Lung (tissue), 12 donors: Measurements from ENCODE around the gene MDGA2. TPM values are rescaled to one million over a fixed set of nuclear protein-coding genes. Genes with fewer than 3 reads are reported as not detected.

ENCODE experiments used
- ATAC-seq: fragments of 200-7000 bp; cut with Tn5 transposase; one replicate; pipeline ENCODE4 v1.9.1; 2020; ENCODE audit warnings: moderate number of reproducible peaks; ENCODE audit not compliant: insufficient read depth, low FRiP score
- DNase-seq, 3 donors: peaks; one replicate each; pipeline ENCODE4 v3.0.0-alpha.2; 2013 to 2017
- H3K27ac ChIP-seq, 2 donors: one replicate each; pipeline ENCODE4 v1.5.1; 2013; ENCODE audit warnings: mild to moderate bottlenecking in 2 of 2, moderate library complexity in 2 of 2, control low read depth in 1 of 2, inconsistent platforms in 1 of 2, low read depth in 1 of 2, low read length in 1 of 2
- H3K27me3 ChIP-seq, 3 donors: one replicate each; pipeline ENCODE4 v1.5.1; 2013; ENCODE audit warnings: low read length in 2 of 3; ENCODE audit not compliant: control insufficient read depth in 3 of 3, insufficient read depth in 3 of 3
- H3K36me3 ChIP-seq, 4 donors: one replicate each; pipeline ENCODE4 v1.5.1; 2013; ENCODE audit warnings: low read length in 4 of 4, mild to moderate bottlenecking in 1 of 4, moderate library complexity in 1 of 4; ENCODE audit not compliant: control insufficient read depth in 4 of 4, insufficient read depth in 4 of 4
- H3K4me1 ChIP-seq, 5 donors: one replicate each; pipeline ENCODE4 v1.5.1; 2013; ENCODE audit warnings: low read length in 5 of 5, mild to moderate bottlenecking in 2 of 5, moderate library complexity in 1 of 5; ENCODE audit not compliant: control insufficient read depth in 5 of 5, insufficient read depth in 5 of 5
- H3K4me3 ChIP-seq: one replicate; pipeline ENCODE4 v1.5.1; 2013; ENCODE audit warnings: mild to moderate bottlenecking, control low read depth, moderate library complexity
- H3K9ac ChIP-seq, 2 donors: one replicate each; pipeline ENCODE4 v1.5.1; 2013; ENCODE audit warnings: low read length in 2 of 2, control low read depth in 1 of 2; ENCODE audit not compliant: insufficient read depth in 1 of 2
- H3K9me3 ChIP-seq, 4 donors: one replicate each; pipeline ENCODE4 v1.5.1; 2013; ENCODE audit warnings: low read length in 3 of 4, mild to moderate bottlenecking in 1 of 4, moderate library complexity in 1 of 4; ENCODE audit not compliant: control insufficient read depth in 4 of 4, insufficient read depth in 3 of 4
- whole genome bisulfite sequencing, 2 donors: extraction: QIAGEN DNeasy Blood & Tissue Kit; methylation state at CpG; one replicate each; pipeline ENCODE4 v1.1.7; 2013; 5-methylcytosine and 5-hydroxymethylcytosine counted together
- polyA plus RNA-seq, 2 donors: library from polyadenylated mRNA; stranded (reverse); fragments of 200-250 nt; gene quantifications; one replicate each; pipeline ENCODE4 v1.2.1, GENCODE V29; 2013
- total RNA-seq, 2 donors: library from RNA; depleted of rRNA in 1 of 2; stranded (reverse); fragments of >200 nt in 1 of 2; gene quantifications; one replicate each; pipeline ENCODE4 v1.2.1, GENCODE V29; 2014 to 2021
- TF ChIP-seq, protein P1 (sequence below): IDR thresholded peaks from 2 replicates; pipeline ENCODE4 v1.5.1; 2012; ENCODE audit warnings: mild to moderate bottlenecking; ENCODE audit errors: control extremely low read depth, extremely low read depth
- donor health status: control.
- donor health status: control.
- donor health status: Bipolar disorder and iron deficiency.
- donor health status: healthy.
- donor health status: DM: yes; HTN: yes; CAD: no.

Gene MDGA2
- total and polyA plus RNA-seq, 4 donors = 0.03 to 3.2 TPM; not detected in 2

DNA sequence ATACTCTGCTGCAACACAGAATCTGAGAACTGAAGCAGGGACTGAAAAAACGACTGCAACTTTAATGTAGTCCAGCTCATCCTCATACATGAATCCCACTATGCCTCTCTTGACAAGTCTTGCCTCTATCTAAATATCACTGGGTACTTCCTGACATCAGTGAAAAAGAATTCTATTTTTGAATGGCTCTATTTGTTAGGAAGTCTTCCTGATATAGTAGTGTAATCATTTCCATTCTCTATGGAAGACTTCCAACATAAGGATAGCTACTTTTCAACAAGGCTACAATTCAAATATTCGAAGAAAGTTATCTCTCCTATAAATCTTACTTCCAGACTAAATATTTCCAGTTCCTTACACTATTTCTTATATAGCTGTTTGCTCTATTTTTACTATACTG lies 167.5 kb downstream of the MDGA2 start:
- WGBS, 2 donors = 43 to 76% methylated on average over 2 of the region's 2 CpGs

DNA sequence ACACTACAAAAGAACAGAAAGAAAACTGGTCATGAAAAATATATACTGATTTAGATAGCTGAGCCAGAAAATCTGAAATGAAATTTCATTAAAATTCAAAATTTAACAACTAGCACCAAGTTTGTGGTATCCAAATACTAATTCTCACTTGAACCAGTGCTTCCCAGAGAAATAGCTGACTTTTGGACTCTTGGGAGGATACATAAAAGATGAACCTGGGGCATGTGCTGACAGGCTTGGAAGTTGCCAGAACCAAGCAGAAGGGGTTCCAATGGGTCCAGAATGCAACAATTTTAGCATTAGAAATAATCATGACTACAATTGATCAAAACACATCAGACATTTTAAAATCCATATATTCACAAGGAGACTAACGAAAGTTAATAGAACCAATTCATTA lies 175.0 kb downstream of the MDGA2 start:
- Histone ChIP-seq H3K9me3 (no peaks in the 10 kb centered on the region), H3K27me3 (no peaks in the 10 kb centered on the region), H3K4me3 (no peak overlapping the region), H3K9ac (no peak overlapping the region), H3K4me1 (no peaks in the 10 kb centered on the region), H3K36me3 (no peaks in the 10 kb centered on the region), H3K27ac (no peak overlapping the region)
- DNase-seq (no peak), ATAC-seq (no peak)
- TF ChIP-seq, protein P1, sequence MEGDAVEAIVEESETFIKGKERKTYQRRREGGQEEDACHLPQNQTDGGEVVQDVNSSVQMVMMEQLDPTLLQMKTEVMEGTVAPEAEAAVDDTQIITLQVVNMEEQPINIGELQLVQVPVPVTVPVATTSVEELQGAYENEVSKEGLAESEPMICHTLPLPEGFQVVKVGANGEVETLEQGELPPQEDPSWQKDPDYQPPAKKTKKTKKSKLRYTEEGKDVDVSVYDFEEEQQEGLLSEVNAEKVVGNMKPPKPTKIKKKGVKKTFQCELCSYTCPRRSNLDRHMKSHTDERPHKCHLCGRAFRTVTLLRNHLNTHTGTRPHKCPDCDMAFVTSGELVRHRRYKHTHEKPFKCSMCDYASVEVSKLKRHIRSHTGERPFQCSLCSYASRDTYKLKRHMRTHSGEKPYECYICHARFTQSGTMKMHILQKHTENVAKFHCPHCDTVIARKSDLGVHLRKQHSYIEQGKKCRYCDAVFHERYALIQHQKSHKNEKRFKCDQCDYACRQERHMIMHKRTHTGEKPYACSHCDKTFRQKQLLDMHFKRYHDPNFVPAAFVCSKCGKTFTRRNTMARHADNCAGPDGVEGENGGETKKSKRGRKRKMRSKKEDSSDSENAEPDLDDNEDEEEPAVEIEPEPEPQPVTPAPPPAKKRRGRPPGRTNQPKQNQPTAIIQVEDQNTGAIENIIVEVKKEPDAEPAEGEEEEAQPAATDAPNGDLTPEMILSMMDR = no peak
- WGBS, 2 donors = 84 to 95% methylated on average over 1 of the region's 1 CpG

More for the DNA sequence above, 167.5 kb downstream of the MDGA2 start:
- ATAC-seq (no peak), DNase-seq (no peak)
- Histone ChIP-seq H3K27me3 (no peaks in the 10 kb centered on the region), H3K9ac (no peak overlapping the region), H3K4me1 (no peaks in the 10 kb centered on the region), H3K36me3 (no peaks in the 10 kb centered on the region), H3K27ac (no peak overlapping the region), H3K4me3 (no peak overlapping the region), H3K9me3 (no peaks in the 10 kb centered on the region)
- TF ChIP-seq, protein P1 = no peak

DNA sequence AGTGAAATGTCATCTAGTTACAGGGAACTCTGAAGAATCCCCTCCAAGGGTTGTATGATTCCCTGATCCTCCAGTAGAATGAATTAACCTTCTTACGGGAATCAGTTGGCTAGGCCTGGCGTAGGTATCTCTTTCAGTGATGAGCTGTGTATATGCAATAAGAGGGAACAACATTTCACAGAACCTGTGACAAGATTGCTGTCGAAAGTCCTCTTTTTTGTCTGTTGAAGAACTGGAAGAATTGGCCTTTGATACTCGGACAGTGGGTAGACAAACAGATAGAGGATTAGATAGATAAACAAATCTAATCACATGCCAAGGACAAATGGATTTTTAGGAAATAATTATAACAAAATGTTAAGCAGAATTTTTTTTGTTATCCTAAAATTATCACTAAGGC lies 184.6 kb downstream of the MDGA2 start:
- no peak for DNase-seq
- no peak overlapping the region for H3K9ac ChIP-seq
- H3K27ac ChIP-seq = no peak overlapping the region
- no peak overlapping the region for H3K4me3 ChIP-seq
- no peak for ATAC-seq
- no peaks in the 10 kb centered on the region for H3K36me3 ChIP-seq
- no peaks in the 10 kb centered on the region for H3K4me1 ChIP-seq
- TF ChIP-seq, protein P1 = no peak
- H3K27me3 ChIP-seq = no peaks in the 10 kb centered on the region
- no peaks in the 10 kb centered on the region for H3K9me3 ChIP-seq
- WGBS, 2 donors = 81 to 91% methylated on average over 4 of the region's 4 CpGs

DNA sequence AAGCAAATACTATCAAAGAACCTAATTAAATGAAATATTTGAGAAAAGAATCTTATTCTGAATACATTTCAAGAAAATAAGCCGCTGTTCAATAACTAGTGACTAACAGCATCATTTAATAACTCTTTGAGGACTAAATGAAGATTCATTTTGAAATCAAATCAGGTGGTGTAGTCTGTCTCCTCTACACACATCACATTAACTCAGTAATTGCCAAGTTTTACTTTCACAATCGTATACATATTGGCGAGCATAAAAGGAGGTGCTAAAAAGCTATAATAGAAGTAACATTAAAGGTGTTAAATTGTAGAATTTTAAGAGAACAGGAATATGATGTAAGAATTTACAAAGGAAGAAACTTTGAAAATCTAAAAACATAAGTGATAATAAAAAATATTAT lies 185.1 kb downstream of the MDGA2 start:
- H3K9me3 ChIP-seq = no peaks in the 10 kb centered on the region
- DNase-seq = no peak
- TF ChIP-seq, protein P1 = no peak
- H3K27me3 ChIP-seq = no peaks in the 10 kb centered on the region
- H3K27ac ChIP-seq = no peak overlapping the region
- no peaks in the 10 kb centered on the region for H3K36me3 ChIP-seq
- no peak overlapping the region for H3K4me3 ChIP-seq
- no peaks in the 10 kb centered on the region for H3K4me1 ChIP-seq
- 48 to 49% methylated on average over 3 of the region's 3 CpGs for WGBS, 2 donors
- H3K9ac ChIP-seq = no peak overlapping the region
- no peak for ATAC-seq
